Activated CD8-positive, alpha-beta memory T cell treated with anti-CD3 and anti-CD28 coated beads, Interleukin-2, amount 50 U/mL, for 24 hours (primary cell): Measurements from ENCODE around the gene KYAT1.
"Not testable (repeated sequence)": the region's sequence is repeated elsewhere in the genome, so short reads cannot be mapped to it uniquely, and the experiment has no call there.

Experiments
- DNase-seq: peaks from one replicate; pipeline ENCODE4 v3.0.0-alpha.2; 2020; ENCODE audit errors: extremely low read depth

The KYAT1 gene

DNA sequence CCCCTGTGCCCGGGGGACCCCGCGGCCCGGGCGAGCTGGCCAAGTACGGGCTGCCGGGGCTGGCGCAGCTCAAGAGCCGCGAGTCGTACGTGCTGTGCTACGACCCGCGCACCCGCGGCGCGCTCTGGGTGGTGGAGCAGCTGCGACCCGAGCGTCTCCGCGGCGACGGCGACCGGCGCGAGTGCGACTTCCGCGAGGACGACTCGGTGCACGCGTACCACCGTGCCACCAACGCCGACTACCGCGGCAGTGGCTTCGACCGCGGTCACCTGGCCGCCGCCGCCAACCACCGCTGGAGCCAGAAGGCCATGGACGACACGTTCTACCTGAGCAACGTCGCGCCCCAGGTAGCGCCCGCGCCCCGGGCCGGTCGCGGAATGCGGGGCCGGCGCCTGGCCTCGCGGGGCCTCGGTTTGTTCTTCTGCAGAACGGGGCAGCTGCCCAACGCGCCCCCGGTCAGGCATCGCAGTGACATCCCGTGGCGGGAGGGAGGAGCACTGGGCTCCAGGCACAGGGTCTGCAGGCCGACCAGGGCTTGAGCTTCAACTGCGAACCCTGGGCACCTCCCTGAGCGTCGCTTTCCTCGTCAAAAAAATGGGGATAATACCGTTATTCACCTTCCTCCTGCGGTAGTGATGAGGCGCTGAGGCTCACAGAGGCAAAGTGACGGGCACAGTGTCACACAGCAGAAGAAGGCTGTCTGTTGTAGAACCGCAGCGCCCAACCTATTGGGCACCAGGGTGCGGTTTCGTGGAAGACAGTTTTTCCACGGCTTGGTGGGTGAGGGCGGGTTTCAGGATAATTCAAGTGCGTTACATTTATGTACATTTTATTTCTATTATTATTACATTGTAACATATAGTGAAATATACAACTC, 62.7 kb downstream of the KYAT1 start:
- no peak for DNase-seq

- DNase-seq, result peak; percentile 93
These were observed 63.5 kb downstream of the KYAT1 start, which contains the start of gene ENDOG for GRCh38 chr9:128818099-128818838. Gene ENDOG, plus strand, starts transcription at chr9:128818500. Its CDS starts 185 bp downstream, at chr9:128818685.

DNA sequence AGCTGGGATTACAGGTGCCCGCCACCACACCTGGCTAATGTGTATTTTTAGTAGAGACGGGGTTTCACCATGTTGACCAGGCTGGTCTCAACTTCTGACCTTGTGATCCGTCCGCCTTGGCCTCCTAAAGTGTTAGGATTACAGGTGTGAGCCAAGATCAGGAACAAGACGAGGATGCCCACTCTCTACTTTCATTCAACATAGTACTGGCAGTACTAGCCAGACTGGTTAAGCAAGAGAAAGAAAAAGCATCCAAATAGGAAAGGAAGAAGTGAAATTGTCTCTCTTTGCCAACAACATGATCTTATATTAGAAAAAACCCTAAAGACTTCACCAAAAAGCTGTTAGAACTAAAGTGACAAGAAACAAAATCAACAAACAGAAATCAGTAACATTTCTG, 70.9 kb downstream of the KYAT1 start:
- DNase-seq, result no peak

GRCh38 chr9:128809831-128810230, 71.9 kb downstream of the KYAT1 start:
- DNase-seq, result no peak

GRCh38 chr9:128809036-128809599, 72.6 kb downstream of the KYAT1 start:
- no peak for DNase-seq

DNA sequence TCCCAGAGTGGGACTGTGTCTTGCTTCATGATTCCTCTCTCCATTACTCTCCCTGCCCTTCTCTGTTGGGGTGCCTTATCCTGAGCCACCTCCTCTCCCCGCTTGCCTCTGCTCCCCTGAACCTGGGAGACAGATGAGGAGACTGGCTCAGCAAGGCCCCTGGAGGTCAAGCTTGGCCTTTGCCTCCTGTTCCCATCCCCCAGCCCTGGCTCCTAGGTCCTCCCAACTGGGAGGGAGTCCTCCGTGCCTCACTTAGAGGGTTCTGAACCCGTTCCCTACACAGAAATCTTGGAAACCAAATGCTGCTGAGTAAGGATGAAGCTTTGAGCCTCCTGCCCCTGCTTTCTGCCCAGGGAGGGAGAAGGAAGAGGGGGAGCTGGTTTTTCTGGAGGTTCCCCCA, 73.2 kb downstream of the KYAT1 start:
- no peak for DNase-seq

DNA sequence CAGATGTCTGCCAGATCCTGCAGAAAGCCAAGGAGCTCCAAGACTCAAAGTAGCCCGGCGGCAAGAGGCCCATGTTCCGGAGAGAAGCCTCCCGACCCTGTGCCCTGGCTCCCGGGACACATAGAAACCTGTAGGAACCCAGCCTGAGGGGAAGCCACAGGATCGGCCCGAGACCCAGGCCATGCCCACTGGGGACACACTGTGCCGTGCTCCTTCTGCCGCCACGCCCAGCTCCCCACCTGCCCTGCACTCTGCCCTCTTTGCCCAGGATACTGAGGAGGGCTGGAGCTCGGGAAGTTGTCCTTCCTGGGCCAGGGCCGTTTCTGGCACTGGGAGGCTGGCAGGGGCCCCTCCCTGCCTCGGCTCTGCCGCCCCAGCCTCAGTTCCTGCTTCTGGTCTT, 73.9 kb downstream of the KYAT1 start:
- no peak for DNase-seq

DNA sequence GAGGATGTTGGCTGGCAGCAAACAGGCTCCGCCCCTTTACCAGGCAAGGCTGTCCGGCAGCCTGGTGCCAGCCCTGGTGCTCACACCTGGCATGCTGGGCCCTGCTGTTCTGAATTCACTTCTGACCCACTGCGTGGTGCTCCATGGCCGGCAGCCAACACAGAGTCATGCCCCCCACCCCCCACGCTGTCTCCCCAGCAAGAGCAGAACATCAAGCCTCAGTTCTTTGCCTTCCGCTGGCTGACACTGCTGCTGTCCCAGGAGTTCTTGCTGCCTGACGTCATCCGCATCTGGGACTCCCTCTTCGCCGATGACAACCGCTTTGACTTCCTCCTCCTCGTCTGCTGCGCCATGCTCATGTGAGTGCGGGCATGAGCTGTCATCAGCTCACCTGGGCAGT, 76.1 kb downstream of the KYAT1 start:
- no peak for DNase-seq

DNA sequence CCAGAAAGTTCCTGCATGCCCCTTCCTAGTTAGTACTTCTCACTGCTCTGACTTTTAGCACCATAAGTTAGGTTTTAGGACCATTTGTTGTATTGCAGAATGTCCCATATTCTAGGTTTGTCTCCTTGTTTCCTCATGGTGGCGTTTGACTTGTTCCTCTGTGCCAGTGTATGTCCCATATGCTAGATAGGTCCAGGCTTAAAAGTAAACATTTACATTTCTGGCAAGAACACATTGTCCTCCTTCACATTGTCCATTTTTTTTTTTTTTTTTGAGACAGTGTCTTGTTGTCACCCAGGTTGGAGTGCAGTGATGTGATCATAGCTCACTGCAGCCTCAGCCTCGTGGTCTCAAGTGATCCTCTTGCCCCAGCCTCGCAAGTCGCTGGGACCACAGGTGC, 79.3 kb downstream of the KYAT1 start:
- DNase-seq, result no peak

DNA sequence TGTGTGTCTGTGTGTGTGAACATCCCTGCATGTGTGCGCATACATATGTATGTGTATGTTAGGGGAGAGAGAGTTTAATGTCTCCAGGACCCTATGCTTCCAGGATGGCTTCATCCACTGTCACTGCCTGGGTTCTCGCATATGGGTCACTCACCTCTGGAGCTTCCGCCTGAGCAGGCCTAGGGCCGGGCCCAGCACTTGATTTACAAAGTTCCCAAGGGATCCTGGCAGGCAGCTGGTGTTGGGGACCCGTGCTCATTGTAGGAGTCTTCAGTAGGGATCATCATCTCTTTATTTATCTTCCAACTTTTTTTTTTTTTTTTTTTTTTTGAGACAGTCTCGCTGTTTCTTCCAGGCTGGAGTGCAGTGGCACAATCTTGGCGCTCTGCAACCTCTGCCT, 81.7 kb downstream of the KYAT1 start:
- no peak for DNase-seq

- no peak for DNase-seq
These were observed 82.9 kb downstream of the KYAT1 start for GRCh38 chr9:128798896-128799295.

- not testable (repeated sequence) for DNase-seq
These were observed 86.8 kb downstream of the KYAT1 start for GRCh38 chr9:128794961-128795360.

GRCh38 chr9:128792978-128793686, 88.6 kb downstream of the KYAT1 start:
- DNase-seq, result no peak

DNA sequence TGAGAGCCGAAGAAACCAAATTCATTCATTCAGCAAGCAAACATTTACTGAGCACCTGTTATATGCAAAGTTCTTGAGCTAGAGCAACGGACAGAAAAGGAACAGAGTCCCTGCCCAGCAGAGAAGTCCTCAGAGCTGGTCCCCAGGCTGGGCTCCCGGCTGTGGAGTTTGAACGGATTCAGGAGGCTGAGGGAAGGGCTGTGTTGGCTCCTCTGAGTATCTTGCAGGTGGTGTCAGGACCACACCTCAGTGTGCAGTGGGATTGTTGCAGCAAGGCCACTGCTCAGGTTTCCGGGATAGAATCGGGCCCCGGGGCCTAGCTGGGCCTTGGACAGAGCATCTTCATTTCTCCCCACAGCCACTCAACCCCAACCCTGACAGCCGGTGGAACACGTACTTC, 89.6 kb downstream of the KYAT1 start:
- DNase-seq, result no peak

GRCh38 chr9:128790536-128790935, 91.2 kb downstream of the KYAT1 start:
- DNase-seq, result no peak

DNA sequence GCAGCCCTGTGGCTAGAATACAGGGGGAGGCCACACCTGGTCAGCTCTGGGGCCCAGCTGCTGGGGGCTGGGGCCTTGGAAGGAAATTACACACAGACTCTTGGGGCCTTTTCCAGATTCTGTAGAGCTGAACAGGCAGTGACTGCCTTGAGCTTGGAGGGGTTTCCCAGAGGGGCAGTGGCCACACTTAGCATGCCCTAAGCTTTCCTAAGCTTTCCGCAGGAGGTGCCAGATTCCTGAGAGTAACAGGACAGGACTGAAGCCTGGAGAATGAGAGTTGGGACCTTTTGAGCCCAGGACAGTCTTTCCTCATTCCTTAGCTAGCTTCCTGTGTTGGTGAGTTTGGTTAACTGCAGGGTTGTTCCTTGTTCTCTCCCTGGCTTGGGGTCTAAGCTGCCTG, 93.3 kb downstream of the KYAT1 start:
- no peak for DNase-seq

DNA sequence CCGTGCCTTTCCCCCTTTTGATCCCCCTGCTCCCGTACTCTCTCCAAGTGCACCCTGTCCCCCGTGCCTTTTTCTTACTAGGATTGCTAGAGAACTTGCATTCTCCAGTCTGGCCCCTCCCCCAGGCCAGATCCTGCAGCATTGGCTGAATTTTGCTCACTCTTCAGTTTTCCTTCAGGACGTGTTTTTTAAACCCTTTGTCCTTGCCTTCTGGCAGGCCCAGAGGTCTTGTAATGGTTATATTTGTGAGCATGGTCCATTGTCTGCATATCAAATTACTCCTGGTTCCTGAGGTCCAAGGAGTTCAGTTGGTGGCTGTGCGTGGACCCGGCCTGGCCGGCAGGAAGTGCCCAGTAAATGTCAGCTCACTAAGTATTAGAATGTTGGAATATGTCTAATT, 94.1 kb downstream of the KYAT1 start:
- DNase-seq, result no peak

DNA sequence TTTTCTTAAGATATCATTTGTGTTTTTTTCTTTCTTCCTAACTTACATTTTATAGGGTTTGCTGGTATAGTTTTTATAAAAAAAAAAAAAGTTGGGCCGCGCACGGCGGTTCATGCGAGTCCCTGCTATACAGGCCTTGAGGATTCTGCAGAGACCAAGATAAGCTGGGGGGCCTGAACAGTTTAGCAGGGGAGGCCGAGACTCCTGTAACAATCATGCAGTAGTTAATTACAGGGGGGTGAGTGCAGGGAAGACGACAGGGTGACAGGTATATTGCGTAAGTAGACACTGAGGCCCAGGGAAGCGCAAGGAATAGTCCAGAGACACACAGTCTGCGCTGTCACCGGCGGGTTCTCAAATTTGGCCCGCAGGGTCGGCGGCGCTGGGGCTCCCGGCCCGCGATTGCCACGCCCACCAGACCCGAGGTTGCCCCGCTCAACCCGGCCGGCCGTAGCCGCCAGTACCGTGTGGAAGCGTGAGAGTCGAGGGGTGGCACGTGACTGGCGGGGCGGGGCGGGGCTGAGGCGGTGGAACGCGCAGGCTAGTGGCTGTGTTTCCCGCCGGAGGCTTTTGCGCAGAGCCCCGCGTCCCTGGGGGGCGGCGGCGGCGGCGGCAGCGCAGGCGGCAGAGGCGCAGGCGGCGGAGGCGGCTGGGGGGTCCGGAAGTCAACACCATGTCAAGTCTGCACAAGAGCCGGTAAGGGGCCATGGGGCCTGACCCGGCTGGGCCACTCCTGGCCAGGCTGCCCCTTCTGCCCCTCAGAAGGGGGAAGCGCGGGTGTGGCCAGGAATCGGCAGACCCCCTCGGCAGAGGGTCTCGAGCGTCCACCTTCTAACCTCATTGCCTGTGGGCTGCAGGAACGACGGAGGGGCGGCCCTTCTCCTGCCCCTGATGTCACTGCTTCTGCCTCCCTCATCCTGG, 94.8 kb downstream of the KYAT1 start, which contains the start of gene TBC1D13:
Gene TBC1D13, plus strand, starts transcription at position 573 of the 921 bp plus-strand sequence. Its CDS starts 101 bp downstream, at position 674.
- DNase-seq, result peak; percentile 79

GRCh38 chr9:128785427-128785826, 96.3 kb downstream of the KYAT1 start:
- no peak for DNase-seq
